H1 (cell line): ENCODE data around the gene GULP1. TPM values are rescaled to one million over a fixed set of nuclear protein-coding genes. Genes with fewer than 3 reads are reported as not detected.

Source experiments
- BRCA1 ChIP-seq: IDR thresholded peaks from 2 replicates; pipeline ENCODE4 v1.6.1; 2012; ENCODE audit warnings: low read depth, low read length, improper control_type of control experiment
- CBX5 ChIP-seq: fragments of 300-800, 300-1000 bp; sonication (generic); IDR thresholded peaks from 2 replicates; pipeline ENCODE4 v1.7.1; 2016; ENCODE audit warnings: antibody characterized with exemption, low read length, low read depth
- CBX8 ChIP-seq: fragments of 300-800, 300-1000 bp; sonication (generic); IDR thresholded peaks from 2 replicates; pipeline ENCODE4 v1.7.1; 2016; ENCODE audit warnings: low read depth, low read length, borderline replicate concordance
- CEBPB ChIP-seq: IDR thresholded peaks from 2 replicates; pipeline ENCODE4 v1.6.1; 2012; ENCODE audit warnings: low read depth, low read length
- CHD1 ChIP-seq: IDR thresholded peaks from 2 replicates; pipeline ENCODE4 v1.6.1; 2012; ENCODE audit warnings: low read depth, low read length, improper control_type of control experiment
- CHD2 ChIP-seq: IDR thresholded peaks from 2 replicates; pipeline ENCODE4 v1.6.1; 2012; ENCODE audit warnings: low read length, improper control_type of control experiment
- CTCF ChIP-seq, 3 experiments: IDR thresholded peaks; 1 replicate in 2 of 3; 2 replicates in 1 of 3; pipeline versions ENCODE4 v1.5.1 to v1.6.1; 2011; ENCODE audit warnings: low read length in 3 of 3, mild to moderate bottlenecking in 3 of 3, inconsistent platforms in 2 of 3, low read depth in 1 of 3, moderate library complexity in 1 of 3; ENCODE audit not compliant: insufficient read depth in 1 of 3; ENCODE audit errors: control extremely low read depth in 1 of 3
- EP300 ChIP-seq, 2 experiments: IDR thresholded peaks; 1 replicate in 1 of 2; 2 replicates in 1 of 2; pipeline ENCODE4 v1.6.1; 2011 to 2012; ENCODE audit warnings: low read depth in 2 of 2, low read length in 2 of 2, mild to moderate bottlenecking in 2 of 2, borderline replicate concordance in 1 of 2, inconsistent platforms in 1 of 2, moderate library complexity in 1 of 2
- GABPA ChIP-seq: IDR thresholded peaks from 2 replicates; pipeline ENCODE4 v1.6.1; 2011; ENCODE audit warnings: mild to moderate bottlenecking, low read length, moderate library complexity, borderline replicate concordance; ENCODE audit not compliant: insufficient read depth
- MAFK ChIP-seq: IDR thresholded peaks from 2 replicates; pipeline ENCODE4 v1.6.1; 2012; ENCODE audit warnings: low read depth, mild to moderate bottlenecking, improper control_type of control experiment, low read length
- POLR2A ChIP-seq, 2 experiments: IDR thresholded peaks; 1 replicate in 1 of 2; 2 replicates in 1 of 2; pipeline ENCODE4 v1.6.1; 2011; ENCODE audit warnings: low read depth in 2 of 2, low read length in 2 of 2, mild to moderate bottlenecking in 2 of 2; ENCODE audit errors: control extremely low read depth in 1 of 2
- POLR2AphosphoS5 ChIP-seq: IDR thresholded peaks from 2 replicates; pipeline ENCODE4 v1.6.1; 2011; ENCODE audit warnings: low read depth, low read length
- RXRA ChIP-seq: IDR thresholded peaks from 2 replicates; pipeline ENCODE4 v1.6.1; 2011; ENCODE audit warnings: low read depth, mild to moderate bottlenecking, low read length, moderate library complexity; ENCODE audit not compliant: insufficient read depth
- SIN3A ChIP-seq, 2 experiments: IDR thresholded peaks in 1 of 2; conservative IDR thresholded peaks in 1 of 2; 2 replicates each; pipeline ENCODE4 v1.6.1; 2011 to 2012; ENCODE audit warnings: low read length in 2 of 2, improper control_type of control experiment in 1 of 2, low read depth in 1 of 2, mild to moderate bottlenecking in 1 of 2
- SIX5 ChIP-seq: IDR thresholded peaks from 2 replicates; pipeline ENCODE4 v1.6.1; 2011; ENCODE audit warnings: mild to moderate bottlenecking, low read depth, low read length
- SP4 ChIP-seq: IDR thresholded peaks from 2 replicates; pipeline ENCODE4 v1.6.1; 2012; ENCODE audit warnings: low read length, inconsistent platforms
- SRF ChIP-seq: IDR thresholded peaks from 2 replicates; pipeline ENCODE4 v1.6.1; 2011; ENCODE audit warnings: mild to moderate bottlenecking, low read depth, low read length, moderate library complexity
- TAF1 ChIP-seq: IDR thresholded peaks from 2 replicates; pipeline ENCODE4 v1.6.1; 2011; ENCODE audit warnings: mild to moderate bottlenecking, low read depth, low read length
- TAF7 ChIP-seq: optimal IDR thresholded peaks from 2 replicates; pipeline ENCODE3; 2011; ENCODE audit warnings: low read depth, mild to moderate bottlenecking, inconsistent platforms, low read length, moderate library complexity, borderline replicate concordance
- TCF12 ChIP-seq: IDR thresholded peaks from 2 replicates; pipeline ENCODE4 v1.6.1; 2011; ENCODE audit warnings: low read depth, mild to moderate bottlenecking, low read length
- TEAD4 ChIP-seq: IDR thresholded peaks from 2 replicates; pipeline ENCODE4 v1.6.1; 2012; ENCODE audit warnings: low read depth, low read length, inconsistent platforms, mixed read lengths
- polyA plus RNA-seq, 7 experiments: library from polyadenylated mRNA; depleted of rRNA in 3 of 7; stranded (reverse) in 5 of 7; unstranded in 2 of 7; fragments of >200 nt in 5 of 7; fragments of 200-250 nt in 2 of 7; gene quantifications; 1 replicate in 5 of 7; 2 replicates in 1 of 7; 4 replicates in 1 of 7; pipeline versions ENCODE4 v1.2.1 to v1.2.3, GENCODE V29; 2011 to 2013; ENCODE audit warnings: missing spikeins in 2 of 7, mixed read lengths in 2 of 7
- total RNA-seq: library from RNA; stranded (reverse); fragmentation: NEBNext Ultra II Directional; extraction: Animal tissue kit (Norgen Biotek cat#: 25700); gene quantifications from 2 replicates; pipeline ENCODE4 v1.2.1, GENCODE V29; 2021
- TF ChIP-seq, protein P1 (sequence below): IDR thresholded peaks from 2 replicates; pipeline ENCODE4 v1.6.1; 2011; ENCODE audit warnings: low read depth, mild to moderate bottlenecking, low read length; ENCODE audit not compliant: insufficient read depth

GULP1 gene
- total and polyA plus RNA-seq, 2 of the 8 experiments (the other 6 are each of a cell fraction or from before 2014, with no cell fraction given) = 69.7 to 139 TPM

GRCh38 chr2:188291617-188292347 lies at the start of gene GULP1 (continued):
- peak; percentile 54 to 72 (median 68) for TF ChIP-seq CTCF (IDR thresholded peaks at IDR 0.05; ENCODE audit: control extremely low read depth in 1 of 3, insufficient read depth in 1 of 3, low read depth in 1 of 3, low read length in 3 of 3)
- TF ChIP-seq, protein P1, sequence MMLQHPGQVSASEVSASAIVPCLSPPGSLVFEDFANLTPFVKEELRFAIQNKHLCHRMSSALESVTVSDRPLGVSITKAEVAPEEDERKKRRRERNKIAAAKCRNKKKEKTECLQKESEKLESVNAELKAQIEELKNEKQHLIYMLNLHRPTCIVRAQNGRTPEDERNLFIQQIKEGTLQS = no peak
- no peak for TF ChIP-seq SP4
- TF ChIP-seq TAF7 = peak; percentile 69
- no peak for TF ChIP-seq TEAD4
- no peak for TF ChIP-seq CBX5
- TF ChIP-seq CHD2 = no peak
- TF ChIP-seq TCF12 = no peak
- TF ChIP-seq RXRA = no peak
- TF ChIP-seq BRCA1 = no peak
- no peak for TF ChIP-seq SRF
- TF ChIP-seq CEBPB = no peak
- TF ChIP-seq EP300 (IDR thresholded peaks at IDR 0.05; ENCODE audit: borderline replicate concordance in 1 of 2, low read depth in 2 of 2, low read length in 2 of 2) = peak in 1 of 2 experiments; percentile 41; a peak in 1 of 3 replicates
- TF ChIP-seq POLR2A (IDR thresholded peaks at IDR 0.05; ENCODE audit: control extremely low read depth in 1 of 2, low read depth in 2 of 2, low read length in 2 of 2) = no peak; a peak in 1 of 3 replicates
- no peak; the same call in 1 of the 2 replicates for TF ChIP-seq CHD1
- TF ChIP-seq SIX5 = no peak
- no peak for TF ChIP-seq MAFK
- peak; percentile 74 for TF ChIP-seq TAF1
- TF ChIP-seq SIN3A (conservative IDR thresholded peaks at IDR 0.05 in 1 of 2, IDR thresholded peaks at IDR 0.05 in 1 of 2; ENCODE audit: low read depth in 1 of 2, low read length in 2 of 2) = no peak; a peak in 1 of 4 replicates
- TF ChIP-seq GABPA = 0 out of 2 replicates have a peak, but pooled peaks have one; percentile 21
- TF ChIP-seq POLR2AphosphoS5 = peak; percentile 71; the same call in 1 of the 2 replicates
- TF ChIP-seq CBX8 = no peak
